UCSD-AML1 (cell line): ENCODE data around the gene KIAA1586.
"Not testable (repeated sequence)": the region's sequence is repeated elsewhere in the genome, so short reads cannot be mapped to it uniquely, and the experiment has no call there.

Experiments used
- DNase-seq: peaks from one replicate; lab custom pipeline; 2025; ENCODE audit not compliant: unreplicated experiment; lab: John Stamatoyannopoulos, UW

KIAA1586 gene, protein sequence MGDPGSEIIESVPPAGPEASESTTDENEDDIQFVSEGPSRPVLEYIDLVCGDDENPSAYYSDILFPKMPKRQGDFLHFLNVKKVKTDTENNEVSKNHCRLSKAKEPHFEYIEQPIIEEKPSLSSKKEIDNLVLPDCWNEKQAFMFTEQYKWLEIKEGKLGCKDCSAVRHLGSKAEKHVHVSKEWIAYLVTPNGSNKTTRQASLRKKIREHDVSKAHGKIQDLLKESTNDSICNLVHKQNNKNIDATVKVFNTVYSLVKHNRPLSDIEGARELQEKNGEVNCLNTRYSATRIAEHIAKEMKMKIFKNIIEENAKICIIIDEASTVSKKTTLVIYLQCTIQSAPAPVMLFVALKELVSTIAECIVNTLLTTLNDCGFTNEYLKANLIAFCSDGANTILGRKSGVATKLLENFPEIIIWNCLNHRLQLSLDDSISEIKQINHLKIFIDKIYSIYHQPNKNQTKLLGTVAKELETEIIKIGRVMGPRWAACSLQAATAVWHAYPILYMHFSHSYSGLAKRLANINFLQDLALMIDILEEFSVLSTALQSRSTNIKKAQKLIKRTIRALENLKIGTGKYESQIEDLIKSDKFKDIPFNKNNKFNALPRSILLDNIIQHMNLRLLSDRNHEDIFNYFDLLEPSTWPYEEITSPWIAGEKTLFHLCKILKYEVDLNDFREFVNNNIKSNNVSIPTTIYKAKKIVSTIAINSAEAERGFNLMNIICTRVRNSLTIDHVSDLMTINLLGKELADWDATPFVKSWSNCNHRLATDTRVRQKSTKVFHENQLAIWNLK

DNA sequence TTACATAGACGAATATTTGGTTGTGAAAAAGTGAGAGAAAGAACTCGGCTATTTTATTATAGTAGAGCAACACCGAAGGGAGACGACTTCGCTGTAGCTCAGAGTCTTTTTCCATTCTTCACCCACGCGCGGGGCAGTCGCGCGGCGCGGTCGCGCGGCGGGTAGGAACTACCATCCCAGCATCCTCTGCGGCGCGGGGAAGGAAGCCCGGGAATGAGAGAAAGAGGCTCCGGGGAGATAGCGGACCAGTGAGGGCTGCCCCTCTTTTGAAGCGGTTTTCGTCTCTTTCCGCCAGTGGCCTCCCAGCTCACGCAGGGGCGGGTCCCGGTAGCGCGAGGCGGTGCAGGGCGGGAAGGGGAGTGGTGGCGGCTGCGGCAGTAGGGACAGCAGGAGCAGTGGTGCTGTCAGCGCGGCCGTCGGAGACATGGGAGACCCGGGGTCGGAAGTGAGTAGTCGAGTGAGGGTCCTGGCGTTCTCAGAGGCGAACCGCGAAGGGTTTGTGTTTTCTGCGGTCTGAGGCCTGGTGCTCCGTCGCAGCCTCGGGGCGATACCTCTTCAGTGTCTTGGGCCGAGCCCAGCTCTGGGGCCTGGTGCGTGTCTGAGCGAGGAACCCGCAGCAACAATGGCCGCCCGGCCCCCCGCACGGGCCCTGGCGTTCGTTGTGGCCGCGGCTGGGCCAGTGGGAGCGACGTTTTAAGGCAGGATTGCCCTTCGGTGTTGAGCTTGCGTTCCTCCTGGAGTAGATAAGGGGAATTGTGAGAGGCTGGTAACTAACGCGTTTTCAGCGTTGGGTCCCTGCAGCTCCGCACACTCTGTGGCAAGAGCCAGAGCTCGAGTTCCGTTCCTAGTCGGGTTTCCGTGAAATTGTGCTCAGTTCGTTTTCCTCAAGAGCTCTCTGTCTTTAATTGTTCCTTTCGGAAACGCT, at the start of gene KIAA1586:
Gene KIAA1586, plus strand, starts transcription at position 362 of the 925 bp plus-strand sequence. Its CDS starts 63 bp downstream, at position 425.
- DNase-seq: peak; percentile 92

DNA sequence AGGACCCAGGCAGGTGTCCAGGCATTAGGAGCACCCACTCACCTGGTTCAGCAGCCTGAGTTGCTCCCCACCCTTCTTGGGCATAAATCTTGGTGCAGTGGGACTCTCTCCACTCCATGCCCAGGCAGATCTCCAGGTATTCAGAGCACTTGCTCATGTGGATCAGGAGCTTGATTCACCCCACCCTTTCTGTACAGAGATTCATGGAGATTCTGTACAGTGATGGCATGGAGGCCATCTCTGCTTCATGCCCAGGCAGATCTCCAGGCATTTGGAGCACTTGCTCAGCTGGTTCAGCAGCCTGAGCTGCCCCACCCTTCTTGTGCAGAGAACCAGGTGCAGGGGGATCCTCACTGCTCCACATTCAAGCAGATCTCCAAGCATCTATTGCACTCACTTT, 47.4 kb upstream of the KIAA1586 start:
- DNase-seq: no peak

DNA sequence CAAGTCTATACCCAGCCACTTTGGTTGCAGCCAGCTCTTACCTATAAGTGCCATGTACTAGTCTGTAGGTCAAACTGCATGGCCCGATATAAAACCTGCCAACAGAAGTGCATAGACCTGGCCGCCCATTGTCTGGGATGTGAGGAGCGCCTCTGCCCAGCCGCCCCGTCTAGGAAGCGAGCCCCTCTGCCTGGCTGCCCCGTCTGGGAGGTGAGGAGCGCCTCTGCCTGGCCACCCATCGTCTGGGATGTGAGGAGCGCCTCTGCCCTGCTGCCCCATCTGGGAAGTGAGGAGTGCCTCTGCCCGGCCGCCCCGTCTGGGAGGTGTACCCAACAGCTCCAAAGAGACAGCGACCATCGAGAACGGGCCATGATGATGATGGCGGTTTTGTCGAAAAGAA, 46.7 kb upstream of the KIAA1586 start:
- DNase-seq: not testable (repeated sequence)

DNA sequence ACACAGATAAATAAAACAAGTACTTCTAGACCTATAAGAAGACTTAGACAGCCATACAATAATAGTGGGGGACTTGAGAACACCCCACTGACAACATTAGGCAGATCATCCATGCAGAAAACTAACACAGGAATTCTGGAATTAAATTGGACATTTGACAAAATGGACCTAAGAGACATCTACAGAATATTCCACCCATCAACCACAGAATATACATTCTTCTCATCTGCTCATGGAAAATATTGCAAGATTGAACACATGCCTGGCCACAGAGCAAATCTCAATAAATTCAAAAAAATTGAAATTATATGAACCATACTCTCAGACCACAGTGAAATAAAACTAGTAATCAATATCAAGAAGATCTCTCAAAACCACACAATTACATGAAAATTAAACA, 44.3 kb upstream of the KIAA1586 start:
- no peak for DNase-seq

DNA sequence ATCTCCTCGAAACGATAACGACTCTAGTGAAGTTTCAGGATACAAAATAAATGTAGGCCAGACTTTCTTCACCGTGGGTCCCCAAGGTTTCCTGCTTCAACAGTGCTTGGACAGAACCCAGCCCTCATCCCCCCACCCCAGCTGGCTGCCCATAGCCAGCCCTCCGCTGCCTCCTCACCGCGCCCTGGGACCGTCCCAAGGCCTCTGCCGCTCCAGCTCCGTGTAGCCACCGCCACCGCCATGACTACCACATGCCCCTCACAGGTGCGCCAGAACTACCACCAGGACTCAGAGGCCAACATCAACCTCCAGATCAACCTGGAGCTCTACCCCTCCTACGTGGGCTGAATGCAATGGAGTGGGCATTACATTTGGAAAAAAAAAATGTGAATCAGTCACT, 42.2 kb upstream of the KIAA1586 start:
- DNase-seq: no peak

DNA sequence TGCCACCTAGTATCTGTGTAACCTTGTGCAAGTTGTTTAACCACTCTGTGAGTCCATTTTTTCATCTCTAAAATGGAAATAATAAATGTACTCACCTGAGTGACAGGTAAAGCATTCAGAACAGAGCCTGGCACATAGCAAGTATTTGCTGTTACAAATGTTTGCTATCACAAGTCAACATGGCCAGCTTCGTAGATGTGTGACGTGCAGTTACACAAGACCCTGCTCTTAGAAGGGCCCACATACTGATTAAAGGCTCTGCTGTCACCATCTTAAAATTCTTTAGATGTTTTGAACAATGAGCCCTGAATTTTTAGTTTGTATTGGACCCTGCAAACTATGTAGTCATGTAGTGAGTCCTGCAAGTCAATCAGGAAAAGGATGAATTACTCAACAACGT, 40.4 kb upstream of the KIAA1586 start:
- no peak for DNase-seq

DNA sequence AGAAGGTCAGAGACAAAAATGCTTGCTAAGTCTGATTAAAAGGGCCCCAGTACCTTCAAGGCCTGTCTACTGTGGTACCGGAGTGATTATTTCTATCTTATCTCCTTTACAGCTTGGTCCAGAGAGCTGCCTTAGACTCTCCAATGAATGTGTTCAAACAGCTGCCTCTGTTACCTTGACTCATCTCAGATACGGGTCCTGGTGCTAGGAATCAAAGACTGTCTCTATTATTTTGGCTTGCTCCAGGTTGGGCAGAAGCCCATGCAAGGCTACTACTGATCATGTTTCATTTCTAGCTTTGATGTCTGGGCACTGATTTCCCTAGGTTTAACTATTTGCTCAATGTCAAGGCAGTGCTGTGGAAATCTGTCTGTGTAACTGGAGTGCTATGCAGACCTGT, 38.4 kb upstream of the KIAA1586 start:
- not testable (repeated sequence) for DNase-seq

DNA sequence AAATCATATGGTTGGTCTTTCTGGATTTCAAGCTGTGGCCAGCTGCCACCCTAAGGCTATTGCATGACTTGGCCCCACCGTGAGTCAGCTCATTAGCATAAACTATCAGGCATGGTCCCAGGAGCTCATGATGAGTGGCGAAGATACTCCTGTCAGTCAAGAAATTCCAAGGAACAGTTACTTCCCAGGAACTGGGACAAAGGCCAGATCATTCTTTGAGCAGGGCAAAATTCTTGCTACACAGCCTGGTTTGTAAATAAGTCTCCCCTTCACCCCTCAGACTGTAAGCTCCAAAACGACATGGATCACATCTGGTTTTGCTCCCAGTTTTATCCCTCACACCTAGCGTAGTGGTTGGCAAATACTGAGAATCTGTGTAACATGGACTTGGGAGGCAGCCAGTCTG, 33.0 kb upstream of the KIAA1586 start:
- no peak for DNase-seq

DNA sequence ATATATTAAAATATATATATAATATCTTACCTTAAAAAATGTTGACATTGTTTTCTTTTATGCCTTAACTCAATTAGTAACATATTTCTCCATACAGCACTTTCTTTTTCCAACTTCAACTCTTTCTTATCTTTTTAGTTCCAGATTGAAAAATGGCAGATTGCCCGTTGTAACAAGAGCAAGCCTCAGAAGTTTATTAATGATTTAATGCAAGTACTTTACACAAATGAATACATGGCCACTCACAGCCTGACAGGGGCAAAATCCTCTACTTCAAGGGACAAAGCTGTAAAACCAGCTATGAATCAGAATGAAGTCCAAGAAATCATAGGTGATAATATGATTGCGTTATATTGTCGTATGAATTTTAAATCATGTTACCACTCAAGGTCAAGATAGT, 29.4 kb upstream of the KIAA1586 start:
- no peak for DNase-seq

DNA sequence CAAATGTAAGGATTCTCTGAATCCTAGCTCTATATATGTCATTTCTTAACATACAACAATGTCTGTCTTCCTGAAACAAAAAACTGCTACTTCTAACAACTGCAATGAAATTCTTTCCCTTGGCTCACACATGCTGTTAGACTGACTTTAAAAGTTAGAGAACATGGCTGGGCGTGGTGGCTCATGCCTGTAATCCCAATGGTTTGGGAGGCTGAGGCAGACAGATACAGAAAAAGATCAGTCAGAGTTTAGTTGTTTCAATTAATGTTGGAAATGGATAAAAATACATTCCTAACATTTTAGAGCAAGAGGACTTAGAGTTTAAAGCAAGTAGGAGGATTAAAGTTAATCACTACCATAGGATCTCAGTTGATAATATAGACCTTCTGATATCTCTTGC, 28.7 kb upstream of the KIAA1586 start:
- no peak for DNase-seq

DNA sequence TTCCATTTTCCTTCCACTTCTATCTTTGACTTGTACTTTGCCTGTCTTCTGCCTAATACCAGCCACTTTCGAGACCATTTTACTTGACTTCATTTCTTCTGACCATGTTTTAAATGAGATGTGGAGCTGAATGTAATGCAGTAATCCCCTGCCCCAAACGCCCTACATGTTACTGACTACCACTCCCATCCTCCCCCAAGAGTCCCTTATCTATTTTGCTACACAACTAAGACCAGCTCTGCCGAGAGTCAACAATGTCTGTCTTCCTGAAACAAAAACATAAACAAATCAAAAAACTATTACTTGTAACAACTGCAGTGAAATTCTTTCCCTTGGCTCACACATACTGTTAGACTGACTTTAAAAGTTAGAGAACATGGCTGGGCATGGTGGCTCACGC, 27.1 kb upstream of the KIAA1586 start:
- DNase-seq: no peak

DNA sequence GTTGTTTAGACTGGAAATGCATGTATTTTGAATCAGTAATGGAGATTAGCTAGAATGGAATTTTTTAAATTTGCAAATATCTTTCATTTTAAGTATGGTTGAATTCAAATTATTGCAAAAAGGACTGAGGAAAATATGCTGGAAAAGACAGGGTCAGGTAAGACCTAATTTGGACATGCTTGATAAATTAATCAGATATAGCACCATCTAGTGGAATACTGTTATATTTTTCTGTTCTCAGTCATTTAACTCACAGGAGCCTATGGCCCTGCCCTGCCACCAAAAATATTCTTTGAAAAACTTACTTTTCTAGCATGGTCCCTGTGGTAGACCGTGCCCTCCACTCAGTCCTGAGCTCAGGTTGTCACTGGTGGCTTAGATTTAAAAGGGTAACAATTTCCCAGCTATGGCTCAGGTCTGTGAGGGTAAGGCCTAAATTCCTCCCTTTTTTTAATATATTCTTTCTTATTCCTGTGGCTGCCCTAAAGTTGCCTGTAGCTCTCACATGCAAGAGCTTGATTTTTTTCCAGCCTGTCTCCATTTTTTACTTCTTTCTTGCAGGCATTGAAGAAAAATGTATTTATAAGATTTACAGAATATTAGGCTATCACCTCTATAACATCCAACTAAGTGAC, 25.3 kb upstream of the KIAA1586 start:
- DNase-seq: peak; percentile 8

DNA sequence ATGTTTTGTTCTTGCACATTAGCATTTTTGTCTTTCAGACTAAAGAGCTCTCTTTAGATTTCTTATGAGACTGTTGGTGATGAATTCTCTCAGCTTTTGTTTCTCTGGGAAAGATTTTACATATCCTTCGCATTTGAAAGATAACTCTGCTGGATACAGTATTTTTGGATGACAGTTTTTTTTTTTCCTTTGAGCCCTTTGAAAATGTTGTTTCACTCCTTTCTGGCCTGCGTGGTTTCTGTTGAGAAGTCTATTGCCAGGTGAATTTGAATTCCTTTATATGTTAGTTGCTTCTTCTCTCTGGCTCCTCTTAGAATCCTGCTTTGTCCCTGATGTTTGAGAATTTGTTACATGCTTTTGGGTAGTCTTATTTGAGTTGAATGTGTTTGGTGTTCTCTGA, 22.2 kb upstream of the KIAA1586 start:
- DNase-seq: no peak

DNA sequence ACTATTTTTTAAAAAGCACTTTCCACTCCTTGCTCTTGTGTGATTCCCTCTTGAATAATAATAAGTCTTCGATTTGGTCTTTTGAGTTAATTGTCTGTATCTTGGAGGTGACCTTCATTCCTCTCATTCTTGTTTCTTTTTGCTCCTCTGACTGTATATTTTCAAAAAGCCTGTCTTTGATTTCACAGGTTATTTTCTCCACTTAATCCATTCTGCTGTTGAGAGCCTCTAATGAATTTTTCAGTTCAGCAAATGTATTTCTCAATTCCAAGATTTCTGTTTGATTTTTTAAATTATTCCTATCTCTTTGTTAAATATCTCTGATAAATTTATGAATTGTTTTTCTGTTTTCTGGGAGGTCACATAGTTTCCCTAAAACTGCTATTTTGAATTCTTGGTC, 21.7 kb upstream of the KIAA1586 start:
- DNase-seq: no peak

DNA sequence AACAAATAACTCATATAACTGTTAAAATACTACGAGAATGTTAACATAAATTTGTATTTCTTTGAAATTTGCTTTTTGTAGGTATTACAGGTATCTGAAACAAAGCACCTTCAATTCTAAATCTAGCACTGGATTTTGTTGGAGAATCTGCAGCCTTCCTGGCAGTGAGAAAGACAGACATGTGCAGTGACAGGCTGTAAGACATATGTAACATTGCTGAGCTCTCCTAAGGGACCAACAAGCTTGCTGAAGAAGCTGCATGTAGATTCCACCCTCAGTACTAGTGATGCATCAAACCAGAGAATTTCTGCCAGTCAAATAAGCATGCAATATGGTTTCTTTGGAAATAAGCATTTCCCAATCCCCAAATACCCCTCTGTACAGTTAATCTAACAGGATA, 20.5 kb upstream of the KIAA1586 start:
- DNase-seq: no peak

DNA sequence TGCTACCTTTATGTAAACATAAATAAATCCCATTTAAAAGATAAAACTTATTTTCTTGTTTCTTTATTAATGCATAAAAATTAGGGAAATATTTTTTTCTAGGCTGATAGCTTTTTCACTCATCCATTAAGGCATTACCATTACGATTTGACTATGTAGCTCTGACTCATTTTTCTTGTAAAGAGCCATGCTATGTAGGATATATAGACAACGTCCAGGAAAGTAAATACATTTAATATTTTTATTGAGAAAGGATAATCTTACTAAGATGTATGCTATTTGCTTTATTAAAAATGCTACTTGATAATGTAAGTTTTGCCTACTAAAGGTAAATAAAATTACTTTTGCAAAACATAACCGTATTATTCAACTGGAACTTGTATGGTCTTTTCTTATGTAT, 19.2 kb upstream of the KIAA1586 start:
- no peak for DNase-seq

DNA sequence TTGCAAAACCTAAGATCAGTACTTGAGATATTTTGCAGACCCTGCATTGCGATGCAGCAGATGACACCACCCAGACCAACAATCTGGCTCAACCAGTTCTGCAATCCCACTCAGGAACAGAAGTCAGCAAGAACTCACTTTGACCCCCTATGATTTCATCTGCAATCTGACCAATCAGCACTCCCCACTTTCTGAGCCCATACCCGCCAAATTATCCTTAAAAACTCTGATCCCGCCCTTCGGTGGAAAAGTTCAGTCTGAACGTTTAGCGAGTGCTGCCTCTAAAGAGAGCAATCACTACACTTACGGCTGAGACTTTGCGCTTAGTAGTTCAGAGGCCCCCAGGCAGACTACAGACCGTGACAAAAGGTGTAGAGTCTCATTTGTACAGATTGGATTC, 17.3 kb upstream of the KIAA1586 start:
- DNase-seq: no peak

DNA sequence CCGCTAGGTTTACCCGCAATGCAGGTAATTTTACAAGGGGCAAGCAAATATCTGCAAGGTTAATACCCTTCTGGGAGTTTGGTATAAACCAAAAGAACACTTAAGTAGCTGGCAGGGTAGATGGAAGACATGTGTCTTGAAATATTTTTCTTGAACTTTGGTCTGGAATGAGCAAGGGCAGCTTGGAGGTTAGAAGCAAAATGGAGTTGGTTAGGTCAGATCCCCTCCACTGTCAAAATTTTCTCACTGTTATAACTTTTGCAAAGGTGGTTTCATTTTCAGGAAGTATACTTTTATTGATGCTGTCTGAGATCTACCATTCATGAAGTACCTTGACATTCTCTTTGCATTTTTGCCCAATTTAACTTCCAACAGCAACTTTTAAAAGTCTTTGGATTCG, 13.3 kb upstream of the KIAA1586 start:
- DNase-seq: no peak

DNA sequence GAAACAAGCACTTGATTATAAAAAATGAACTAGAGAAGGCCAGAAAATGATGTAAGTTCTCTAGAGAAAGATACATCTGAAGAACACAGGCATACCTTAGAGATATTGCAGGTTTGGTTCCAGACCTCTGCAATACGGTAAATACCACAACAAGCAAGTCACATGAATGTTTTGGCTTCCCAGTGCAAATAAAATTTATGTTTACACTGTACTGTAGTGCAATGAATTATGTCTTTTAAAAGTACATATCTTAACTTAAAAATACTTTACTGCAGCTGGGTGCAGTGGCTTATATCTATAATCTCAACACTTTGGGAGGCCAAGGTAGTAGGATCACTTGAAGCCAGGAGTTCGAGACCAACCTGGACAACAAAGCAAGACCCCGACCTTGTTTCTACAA, 10.9 kb upstream of the KIAA1586 start:
- no peak for DNase-seq

DNA sequence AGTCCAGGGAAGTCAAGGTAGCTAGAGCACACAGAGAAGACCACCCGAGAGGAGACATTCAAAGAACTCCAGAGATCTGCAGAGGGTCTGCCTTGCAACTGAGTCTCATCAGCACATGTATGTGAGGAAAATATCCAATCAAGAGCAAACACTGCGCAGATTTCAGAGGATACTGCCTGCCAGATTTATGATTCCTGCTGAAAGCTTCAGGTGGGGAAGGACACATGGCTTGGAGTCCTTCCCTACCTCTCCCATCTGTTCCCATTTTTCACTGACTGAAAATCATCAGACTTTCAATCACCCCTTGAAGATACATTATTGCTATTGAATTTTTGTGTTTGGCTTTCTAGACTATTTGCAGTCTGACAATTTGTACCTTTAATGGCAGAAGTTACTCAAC, 7.6 kb upstream of the KIAA1586 start:
- DNase-seq: no peak

DNA sequence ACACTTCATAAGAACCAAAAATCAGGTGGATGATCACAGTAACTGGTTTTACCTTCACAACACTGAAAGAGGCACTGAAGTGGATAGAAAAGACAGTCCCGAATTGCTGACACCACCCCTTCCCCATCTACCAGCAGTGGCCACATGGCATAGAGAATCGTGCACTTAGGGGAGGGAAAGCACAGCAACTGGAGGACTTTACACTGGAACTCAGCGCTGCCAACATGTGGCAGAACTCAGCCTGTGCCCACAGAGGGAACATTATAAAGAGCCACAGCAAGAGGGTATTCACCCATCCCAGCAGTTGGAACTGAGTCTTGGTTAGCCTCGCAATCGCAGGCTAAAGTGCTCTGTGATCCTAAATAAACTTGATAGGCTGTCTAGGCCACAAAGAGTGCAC, 6.5 kb upstream of the KIAA1586 start:
- peak; percentile 15 for DNase-seq
